Measurements from ENCODE around the gene UNC79. TPM values are rescaled to one million over a fixed set of nuclear protein-coding genes. Genes with fewer than 3 reads are reported as not detected.

Gene UNC79
- total RNA-seq, 1 experiment from 2014 or later = not detected

GRCh38 chr14:93727039-93727740 lies 296.5 kb downstream of the UNC79 start:
- DNase-seq (ENCODE audit: low read depth) = no peak

DNA sequence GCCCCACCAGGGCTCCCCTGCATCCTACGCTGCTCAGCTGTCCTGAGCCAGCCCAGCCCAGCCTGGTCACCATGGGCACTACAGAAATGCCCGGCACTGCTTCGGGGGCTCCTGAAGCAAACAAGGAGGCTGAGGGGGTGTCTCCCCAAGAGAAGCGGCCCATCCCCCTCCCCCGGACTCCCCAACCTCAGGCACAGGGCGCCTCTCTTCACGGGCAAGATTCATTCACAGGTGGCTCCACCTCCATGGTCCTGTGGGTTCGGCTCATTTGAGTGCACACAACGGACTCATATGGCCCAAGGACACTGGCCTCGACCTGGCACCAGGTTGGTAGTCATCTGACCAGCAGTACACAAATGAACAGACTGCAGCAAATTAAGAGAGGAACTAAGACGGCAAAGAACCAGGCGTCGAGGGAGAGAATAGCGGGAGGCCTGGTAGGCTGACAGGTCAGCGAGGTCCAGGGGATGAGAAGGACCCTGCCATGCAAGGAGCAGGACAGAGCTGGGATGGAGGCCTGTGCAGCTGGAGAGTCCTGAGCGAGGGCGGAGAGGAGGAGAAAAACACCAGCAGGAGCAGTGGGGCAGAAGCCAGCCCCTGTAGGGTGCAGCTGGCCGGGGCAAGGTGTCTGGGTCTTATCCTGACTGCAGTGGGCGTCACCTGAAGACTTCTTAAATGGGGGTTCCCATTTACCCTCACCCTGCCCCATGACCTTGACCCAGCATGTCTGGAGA lies 297.3 kb downstream of the UNC79 start:
- no peak for DNase-seq (ENCODE audit: low read depth)

- no peak for DNase-seq (ENCODE audit: low read depth)
These were observed 297.9 kb downstream of the UNC79 start for GRCh38 chr14:93728651-93729016.

- peak; percentile 11 for DNase-seq (ENCODE audit: low read depth)
These were observed 299.3 kb downstream of the UNC79 start for GRCh38 chr14:93729993-93730392.

- no peak for DNase-seq (ENCODE audit: low read depth)
These were observed 301.0 kb downstream of the UNC79 start for GRCh38 chr14:93731753-93732152.

- no peak for DNase-seq (ENCODE audit: low read depth)
These were observed 301.8 kb downstream of the UNC79 start for GRCh38 chr14:93732524-93732923.

- no peak for DNase-seq (ENCODE audit: low read depth)
These were observed 302.5 kb downstream of the UNC79 start for GRCh38 chr14:93733231-93733630.

- no peak for DNase-seq (ENCODE audit: low read depth)
These were observed 302.9 kb downstream of the UNC79 start for GRCh38 chr14:93733631-93734030.

GRCh38 chr14:93734086-93734822 lies 303.5 kb downstream of the UNC79 start:
- no peak for DNase-seq (ENCODE audit: low read depth)

DNA sequence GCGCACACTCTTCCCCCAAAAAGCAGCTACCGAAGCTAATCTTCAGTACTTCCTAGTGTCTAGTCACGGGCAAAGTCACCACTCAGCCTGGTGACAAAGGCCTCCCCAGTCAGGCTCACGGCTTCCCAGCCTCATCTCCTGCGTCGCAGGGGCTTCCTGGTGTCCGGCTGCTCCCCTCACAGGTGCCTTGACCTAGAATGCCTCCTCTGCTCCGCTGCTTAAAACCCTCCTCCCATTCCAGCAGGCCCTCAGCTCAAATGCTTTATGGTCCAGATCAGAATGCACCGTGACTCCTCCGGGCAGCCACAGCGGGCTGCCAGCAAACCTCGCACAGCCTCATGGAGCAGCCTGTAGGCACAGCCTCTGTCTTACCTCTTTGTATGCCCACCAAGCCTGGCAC lies 304.5 kb downstream of the UNC79 start:
- DNase-seq (ENCODE audit: low read depth) = no peak

DNA sequence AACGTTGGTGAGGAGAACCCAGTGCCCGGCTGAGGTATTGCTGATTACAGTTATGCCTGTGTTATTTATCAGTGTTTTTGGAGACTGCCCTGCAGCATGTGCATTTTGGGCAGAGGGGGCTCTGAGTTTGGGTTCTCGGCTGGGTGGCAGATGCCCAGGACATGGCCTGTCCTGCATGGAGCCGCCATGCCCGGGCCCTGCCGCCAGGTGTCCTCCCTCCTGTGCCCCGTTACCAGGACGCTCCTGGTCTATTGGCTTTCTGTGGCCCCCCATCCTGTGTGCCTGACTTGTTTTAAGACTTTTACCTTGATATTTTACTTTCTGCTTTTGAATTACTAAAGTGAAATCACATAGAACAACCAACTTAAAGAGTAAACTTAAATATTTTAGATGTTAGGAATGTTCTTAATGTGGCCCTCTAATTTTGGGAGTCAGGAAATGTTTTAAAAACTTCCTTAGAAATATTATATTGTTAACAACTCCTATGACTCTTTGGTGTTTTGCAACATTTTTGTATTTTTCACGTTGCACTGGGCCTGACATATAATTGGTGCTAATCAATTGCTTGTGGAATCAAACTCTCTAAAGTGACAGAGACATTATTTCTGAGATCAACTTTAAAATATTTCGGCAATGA lies 305.8 kb downstream of the UNC79 start:
- DNase-seq (ENCODE audit: low read depth) = no peak

GRCh38 chr14:93737634-93738033 lies 306.9 kb downstream of the UNC79 start:
- DNase-seq (ENCODE audit: low read depth) = no peak

- no peak for DNase-seq (ENCODE audit: low read depth)
These were observed 311.0 kb downstream of the UNC79 start for GRCh38 chr14:93741556-93742230.

DNA sequence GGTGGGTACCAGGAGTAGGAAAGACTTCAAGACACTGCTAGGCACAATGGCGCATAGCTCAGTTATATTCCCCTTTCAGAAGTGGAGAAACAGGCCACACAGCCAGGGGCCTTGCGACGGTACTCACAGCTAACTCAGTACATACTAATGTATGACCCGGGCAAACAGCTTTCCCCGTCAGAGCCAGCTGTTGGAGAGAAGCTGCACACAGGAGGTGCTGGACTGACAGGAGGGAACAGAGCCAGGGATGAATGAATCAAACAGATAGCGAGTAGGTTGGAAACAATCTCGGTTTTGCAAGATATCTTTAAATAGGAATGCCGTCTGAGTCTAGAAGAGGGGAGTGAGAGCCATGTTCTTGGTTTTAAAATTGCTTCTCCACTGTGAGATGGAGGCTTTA lies 312.0 kb downstream of the UNC79 start:
- DNase-seq (ENCODE audit: low read depth) = no peak

DNA sequence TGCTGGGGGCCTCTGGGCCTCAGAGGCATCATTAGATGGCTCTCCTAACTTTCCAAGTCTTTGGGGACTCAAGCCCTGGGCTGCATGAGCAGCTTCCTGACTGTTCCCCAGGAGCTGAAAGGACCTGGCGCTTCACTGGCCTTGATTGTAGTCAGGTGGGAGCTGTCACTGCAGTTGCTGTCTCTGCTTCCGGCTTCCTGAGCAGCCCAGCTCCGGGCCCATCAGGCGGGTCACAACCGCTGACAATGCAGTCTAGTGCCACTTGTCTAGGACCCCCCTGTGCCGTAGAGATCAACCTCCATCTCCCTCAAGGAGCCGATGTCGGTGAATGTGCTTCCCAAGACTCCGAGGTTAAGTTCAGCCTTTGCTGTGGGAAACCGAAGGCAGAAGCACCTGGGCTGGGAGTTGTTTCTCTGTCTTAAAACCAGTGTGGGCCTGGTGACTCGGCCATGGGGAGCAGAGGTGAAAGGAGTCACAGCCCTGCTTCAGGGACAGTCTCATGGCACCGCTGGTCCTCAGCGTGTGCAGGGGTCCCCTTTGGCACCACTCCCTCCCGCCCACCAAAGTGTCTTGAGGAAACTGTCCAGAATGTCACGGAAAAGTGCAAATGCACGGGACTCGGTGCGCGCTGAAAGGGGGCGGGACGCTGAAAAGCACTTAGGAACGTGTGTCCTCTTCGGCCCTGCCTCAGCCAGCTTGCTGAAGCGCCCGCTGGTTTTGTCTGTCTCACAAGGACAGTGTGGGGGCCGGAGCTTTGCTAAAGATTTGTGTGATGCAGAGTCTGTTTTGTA lies 312.7 kb downstream of the UNC79 start:
- no peak for DNase-seq (ENCODE audit: low read depth)

- DNase-seq (ENCODE audit: low read depth) = no peak
These were observed 313.4 kb downstream of the UNC79 start for GRCh38 chr14:93744176-93744575.

DNA sequence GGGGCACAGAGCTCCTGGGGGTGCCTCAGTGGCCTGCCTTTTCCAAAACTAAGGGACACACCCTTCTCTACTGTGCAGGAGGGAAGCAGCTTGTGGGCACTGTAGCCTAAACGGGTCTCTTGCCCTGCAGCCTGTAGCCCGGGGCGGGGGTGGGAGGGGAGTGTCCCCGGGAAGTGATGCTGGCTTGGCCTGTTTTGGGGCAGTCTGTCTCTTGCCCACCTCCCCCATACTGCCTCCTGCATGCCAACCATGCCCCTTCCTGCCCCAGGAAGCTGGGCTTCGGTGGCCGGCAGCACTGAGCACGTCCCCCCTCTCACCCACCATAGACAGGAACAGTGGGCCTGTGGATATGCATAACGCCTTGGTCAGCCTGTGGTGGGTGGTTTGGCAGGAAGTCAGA lies 314.1 kb downstream of the UNC79 start:
- DNase-seq (ENCODE audit: low read depth) = no peak

GRCh38 chr14:93745603-93746273 lies 315.0 kb downstream of the UNC79 start:
- DNase-seq (ENCODE audit: low read depth) = no peak

DNA sequence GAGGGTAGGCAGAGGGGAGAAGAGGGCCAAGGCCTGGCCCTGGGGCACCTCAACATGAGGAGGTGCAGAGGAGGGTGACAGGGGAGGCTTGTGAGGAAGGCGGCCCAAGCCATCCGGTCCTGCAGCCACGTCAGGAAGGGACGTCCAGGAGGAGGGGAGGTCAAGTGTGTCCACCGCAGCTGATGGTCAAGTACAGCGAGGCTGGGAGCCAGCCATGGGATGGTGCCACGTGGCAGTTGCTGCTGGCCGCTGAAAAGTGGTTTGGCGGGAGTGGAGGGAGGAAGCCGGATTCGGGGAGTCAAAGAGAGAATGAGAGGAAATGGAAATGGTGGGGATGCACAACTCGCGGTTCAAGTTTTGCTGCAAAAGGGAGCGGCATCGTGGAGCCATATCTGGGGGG lies 316.4 kb downstream of the UNC79 start:
- DNase-seq (ENCODE audit: low read depth) = no peak

- no peak for DNase-seq (ENCODE audit: low read depth)
These were observed 316.8 kb downstream of the UNC79 start for GRCh38 chr14:93747560-93747959.
